ENCODE data around the gene TANGO6.
"Not testable (repeated sequence)": the region's sequence is repeated elsewhere in the genome, so short reads cannot be mapped to it uniquely, and the experiment has no call there.

TANGO6 gene

DNA sequence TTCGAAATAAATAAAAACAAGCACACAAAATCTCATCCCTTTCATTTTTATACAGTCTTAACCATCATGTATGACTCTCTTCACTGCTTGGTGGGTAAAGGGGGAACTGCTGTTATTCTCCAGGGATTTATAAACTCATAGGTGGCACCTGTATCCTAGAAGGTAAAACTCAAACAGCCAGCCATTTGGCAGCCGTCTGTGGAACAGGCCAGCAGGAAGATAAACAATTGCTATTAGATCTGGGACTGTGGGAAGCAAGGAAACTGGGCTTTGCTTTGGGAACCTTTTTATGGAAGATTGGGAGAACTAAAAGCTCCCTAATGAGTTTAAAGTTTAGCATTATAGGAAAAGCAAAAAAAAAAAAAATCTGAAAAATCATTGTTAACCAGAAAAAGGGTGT, 126.0 kb downstream of the TANGO6 start:
- DNase-seq (ENCODE audit: low read depth in 3 of 3) = no peak

DNA sequence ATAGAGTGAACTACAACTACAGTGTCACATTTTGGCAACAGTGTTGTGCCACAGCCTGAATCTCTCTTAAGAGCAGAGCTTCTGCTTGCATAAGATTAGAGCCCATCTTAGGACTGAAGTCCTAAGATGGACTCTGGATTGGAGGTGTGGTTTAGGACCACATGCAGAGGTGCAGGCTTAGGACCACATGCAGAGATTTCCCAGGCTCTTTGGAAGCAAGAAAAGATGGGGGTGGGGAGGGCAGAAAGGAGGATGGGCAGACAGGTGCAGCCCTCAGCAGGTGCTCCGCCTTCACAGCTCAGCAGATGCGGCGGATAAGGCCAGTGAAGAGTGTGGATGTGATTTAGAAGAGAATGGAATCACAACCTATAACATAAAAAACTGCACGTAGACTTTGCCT, 128.7 kb downstream of the TANGO6 start:
- DNase-seq (ENCODE audit: low read depth in 3 of 3) = no peak

DNA sequence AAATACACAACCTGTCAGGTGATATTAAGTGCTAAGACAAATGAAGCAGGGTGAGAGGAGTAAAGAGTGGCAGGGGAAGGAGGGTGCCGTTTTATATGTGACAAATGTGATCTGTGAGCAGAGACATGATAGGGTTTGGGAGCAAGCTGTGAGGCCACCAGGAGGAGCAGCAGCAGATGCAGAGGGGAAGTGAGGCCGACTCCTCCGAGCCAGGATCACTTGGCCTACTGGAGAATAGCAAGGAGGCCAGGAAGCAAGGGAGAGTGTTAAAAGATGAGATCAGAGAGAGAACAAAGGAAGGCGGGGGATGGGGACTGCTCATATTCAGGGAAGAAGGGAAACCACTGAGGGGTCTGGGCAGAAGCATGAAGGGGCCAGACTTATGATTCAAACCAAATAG, 129.4 kb downstream of the TANGO6 start:
- DNase-seq (ENCODE audit: low read depth in 3 of 3) = no peak

DNA sequence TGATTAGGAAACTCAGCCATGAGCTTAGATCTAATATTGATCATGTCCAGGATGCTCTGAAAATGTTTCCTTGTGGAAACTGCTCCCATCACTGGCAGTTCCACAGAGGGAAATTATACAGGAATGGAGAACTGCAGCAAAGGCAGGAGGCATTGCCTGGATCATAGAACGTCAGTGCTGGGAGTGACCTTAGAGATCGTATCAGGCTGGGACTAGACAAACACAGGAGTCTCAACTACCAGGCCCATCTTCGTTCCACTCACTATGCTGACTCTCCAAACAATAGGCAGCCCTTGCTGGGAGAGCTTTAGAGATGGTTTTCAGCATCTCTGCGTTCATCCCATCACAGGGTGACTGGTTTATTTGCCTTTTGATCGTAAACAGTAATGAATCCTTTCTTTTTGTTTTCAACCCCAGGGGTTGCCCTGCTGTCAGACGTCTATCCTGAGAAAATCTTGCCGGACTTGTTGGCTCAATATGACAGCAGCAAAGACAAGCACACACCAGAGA, 130.3 kb downstream of the TANGO6 start:
- no peak for DNase-seq (ENCODE audit: low read depth in 3 of 3)

DNA sequence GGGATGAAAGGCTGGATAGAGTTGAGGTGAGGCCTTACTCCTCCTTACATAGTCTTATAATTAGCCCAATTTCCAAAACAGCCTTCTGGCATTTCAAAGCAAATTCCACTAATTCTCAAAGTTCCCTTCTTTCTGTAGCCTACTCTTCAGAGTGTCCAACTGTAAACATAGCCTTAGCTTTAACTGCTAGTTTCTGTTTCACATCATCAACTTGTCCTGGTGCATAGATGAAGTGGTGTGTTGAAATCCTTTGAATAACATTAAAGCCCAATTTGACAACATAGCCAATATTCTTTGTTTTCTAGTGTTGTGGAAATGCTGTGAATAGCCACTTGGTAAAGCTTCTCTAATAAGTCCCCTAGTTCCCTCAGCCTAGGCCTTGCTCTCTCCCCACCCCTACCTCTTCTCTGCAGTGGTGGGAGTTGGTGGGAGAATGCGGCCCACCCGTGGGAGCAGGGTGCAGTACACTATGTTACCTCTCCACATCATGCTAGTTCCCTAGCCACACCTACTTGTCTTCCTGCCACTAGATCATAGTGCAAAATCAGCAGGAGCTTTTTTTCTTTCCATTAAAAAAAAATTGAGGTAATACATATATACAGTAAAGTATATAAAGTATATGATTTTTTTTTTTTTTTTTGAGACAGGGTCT, 135.1 kb downstream of the TANGO6 start:
- no peak for DNase-seq (ENCODE audit: low read depth in 3 of 3)

DNA sequence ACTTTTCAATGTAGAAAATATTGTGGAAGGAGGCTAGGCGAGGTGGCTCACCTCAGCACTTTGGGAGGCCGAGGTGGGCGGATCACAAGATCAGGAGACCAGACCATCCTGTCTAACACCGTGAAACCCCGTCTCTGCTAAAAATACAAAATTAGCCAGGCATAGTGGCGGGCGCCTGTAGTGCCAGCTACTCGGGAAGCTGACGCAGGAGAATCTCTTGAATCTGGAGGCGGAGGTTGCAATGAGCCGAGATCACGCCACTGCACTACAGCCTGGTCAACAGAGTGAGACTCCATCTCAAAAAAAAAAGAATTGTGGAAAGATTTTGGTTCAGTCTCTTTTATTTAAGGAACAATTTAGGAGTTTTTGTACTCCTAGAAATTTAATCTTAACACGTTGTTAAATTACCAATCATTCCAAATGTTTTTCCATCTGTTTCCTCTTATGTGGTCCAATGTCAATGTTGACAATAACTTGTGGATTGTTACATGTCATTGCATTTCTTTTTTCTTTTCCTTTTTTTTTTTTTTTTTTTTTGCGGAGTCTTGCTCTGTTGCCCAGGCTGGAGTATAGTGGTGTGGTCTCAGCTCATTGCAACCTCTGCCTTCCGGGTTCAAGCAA, 137.5 kb downstream of the TANGO6 start:
- DNase-seq (ENCODE audit: low read depth in 3 of 3) = no peak

DNA sequence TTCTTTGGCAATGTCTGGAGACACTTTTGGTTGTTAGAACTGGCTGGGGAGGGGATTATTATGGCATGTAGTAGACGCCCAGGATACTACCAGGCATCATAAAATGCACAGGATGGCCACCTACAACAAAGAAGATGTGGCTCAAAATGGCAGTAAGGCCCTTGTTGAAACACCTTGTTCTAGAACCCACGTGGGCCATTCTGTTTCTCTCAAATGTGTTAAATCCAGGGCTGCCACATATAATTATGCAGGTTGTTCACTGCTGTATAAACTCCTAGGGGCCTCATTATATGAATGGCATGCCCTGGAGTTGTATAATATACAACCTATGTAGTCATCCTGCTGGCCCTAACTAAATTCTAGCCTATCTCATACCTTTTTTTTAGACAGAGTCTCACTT, 138.6 kb downstream of the TANGO6 start:
- no peak for DNase-seq (ENCODE audit: low read depth in 3 of 3)

DNA sequence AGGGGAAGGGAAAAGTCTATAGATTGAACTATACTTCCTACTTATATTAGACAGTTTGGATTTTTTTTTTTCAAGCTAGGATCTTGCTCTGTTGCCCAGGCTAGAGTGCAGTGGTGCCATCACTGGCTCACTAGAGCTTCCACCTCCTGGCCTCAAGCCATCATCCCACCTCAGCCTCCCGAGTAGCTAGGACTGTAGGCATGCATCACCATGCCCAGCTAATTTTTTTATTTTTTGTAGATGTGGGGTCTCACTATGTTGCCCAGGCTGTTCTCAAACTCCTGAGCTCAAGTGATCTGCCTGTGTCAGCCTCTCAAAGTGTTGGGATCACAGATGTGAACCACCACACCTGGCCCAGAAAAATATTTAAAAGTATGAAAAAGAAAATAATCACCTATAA, 141.1 kb downstream of the TANGO6 start:
- DNase-seq (ENCODE audit: low read depth in 3 of 3) = no peak

DNA sequence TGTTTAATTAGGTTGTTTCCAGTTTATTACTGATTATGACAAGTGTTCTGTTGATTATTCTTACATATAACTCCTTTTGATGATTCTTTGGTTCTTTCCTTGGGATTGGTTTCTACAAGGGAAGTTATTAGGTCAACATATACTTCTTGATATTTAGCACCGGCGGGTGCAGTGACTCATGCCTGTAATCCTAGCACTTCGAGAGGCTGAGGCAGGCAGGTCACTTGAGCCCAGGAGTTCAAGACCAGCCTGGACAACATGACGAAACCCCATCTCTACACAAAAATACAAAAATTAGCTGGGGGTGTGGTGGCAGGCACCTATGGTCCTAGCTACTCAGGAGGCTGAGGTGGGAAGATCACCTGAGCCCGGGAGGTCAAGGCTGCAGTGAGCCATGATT, 141.9 kb downstream of the TANGO6 start:
- no peak for DNase-seq (ENCODE audit: low read depth in 3 of 3)

DNA sequence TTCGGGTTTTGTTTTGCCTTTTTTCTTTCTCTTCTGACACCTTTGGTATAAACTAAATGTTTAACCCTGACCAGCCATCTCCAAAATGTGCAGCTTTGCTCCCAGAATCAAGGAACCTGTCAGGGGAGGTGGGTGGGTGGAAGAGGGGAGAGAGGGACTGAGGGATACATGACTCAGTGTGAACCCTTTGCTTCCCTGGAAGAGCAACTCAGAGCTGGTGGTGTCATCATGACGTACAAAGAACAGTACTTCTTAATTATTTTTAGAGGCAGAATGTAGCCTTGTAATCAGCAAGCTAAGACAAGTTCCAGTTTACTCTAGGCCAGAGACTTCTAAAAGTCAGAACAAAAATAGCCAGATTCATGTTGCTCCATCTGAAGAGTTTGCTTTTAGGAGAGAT, 142.5 kb downstream of the TANGO6 start:
- no peak for DNase-seq (ENCODE audit: low read depth in 3 of 3)

DNA sequence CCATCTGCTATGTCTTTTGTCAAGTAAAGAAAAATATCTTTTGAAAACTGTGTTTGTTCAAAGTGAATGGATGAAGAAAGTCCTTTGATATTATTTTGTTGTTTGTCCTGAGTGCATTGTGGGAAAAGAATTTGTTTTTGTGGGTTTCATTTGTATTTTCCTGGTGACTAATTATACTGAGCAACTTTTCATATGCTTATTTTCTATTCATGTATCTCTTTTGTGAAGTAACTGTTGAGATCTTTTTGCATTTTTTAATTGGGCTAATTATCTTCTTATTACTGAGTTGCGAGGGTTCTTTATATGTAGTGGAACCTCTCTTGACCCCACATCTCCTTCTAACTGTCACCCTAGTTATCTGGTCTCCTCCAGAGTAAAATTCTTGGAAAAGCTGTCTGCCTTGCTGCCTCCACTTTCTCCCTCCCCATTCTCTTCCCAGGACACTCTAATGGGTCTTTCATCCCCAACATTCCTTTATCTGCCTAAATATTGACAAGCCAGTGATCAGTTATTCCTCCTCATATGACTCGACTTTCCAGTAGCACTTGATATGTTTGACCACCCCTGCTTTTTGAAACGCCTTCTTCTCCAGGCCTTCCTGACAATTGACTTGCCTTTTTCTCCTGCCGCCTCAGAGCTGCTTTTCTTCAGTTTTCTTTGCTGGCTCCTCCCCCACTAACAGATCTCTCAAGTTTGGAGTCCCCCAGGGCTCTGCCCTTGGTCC, 144.6 kb downstream of the TANGO6 start:
- no peak for DNase-seq (ENCODE audit: low read depth in 3 of 3)

DNA sequence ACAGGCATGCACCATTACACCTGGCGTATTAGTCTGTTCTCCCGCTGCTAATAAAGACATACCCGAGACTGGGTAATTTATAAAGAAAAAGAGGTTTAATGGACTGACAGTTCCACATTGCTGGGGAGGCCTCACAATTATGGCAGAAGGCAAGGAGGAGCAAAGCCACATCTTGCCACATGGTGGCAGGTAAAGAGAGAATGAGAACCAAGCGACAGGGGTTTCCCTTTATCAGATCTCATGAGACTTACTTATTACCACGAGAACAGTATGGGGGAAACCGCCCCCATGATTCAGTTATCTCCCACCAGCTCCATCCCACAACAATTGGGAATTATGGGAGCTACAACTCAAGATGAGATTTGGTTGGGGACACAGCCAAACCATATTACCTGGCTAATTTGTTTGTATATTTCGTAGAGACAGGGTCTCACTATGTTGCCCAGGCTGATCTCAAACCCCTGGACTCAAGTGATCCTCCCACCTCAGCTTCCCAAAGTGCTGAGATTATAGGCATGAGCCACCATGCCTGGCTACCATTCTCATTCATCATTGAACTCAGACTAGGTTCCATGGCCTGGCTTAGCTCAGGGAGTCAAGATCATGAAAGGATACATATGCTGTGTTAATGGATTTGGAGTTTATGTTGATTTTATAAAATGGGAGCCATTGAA, 147.0 kb downstream of the TANGO6 start:
- DNase-seq (ENCODE audit: low read depth in 3 of 3) = not testable (repeated sequence)

DNA sequence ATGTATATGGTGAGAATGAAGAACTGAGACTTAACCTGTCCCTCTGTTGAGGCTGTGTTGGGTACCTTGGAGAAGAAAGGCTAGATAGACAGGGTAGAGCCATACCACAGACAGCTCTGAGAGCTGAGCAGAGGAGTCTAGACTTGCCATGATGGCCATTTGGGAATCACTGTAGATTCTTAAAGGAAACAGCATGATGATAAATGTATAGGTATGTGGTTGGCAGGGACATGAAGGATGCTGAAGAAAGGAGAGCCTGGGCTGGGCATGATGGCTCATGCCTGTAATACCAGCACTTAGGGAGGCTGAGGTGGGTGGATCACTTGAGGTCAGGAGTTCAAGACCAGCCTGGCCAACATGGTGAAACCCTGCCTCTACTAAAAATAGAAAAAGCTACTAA, 147.7 kb downstream of the TANGO6 start:
- no peak for DNase-seq (ENCODE audit: low read depth in 3 of 3)

DNA sequence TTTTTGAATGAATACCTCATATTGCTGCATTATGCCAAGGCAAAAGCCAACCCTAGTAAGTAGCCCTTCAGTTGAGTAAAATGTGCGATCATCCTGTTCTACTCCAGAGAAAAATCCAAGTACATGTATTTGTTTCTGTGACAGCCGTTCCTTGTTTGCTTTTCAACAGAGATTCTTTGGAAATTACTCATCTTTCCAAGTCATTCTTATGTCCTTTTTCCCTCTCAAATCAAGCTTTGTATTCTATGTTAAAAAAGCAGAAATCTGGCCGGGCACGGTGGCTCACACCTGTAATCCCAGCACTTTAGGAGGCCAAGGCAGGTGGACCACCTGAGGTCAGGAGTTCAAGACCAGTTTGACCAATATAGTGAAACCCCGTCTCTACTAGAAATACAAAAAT, 149.2 kb downstream of the TANGO6 start:
- no peak for DNase-seq (ENCODE audit: low read depth in 3 of 3)

DNA sequence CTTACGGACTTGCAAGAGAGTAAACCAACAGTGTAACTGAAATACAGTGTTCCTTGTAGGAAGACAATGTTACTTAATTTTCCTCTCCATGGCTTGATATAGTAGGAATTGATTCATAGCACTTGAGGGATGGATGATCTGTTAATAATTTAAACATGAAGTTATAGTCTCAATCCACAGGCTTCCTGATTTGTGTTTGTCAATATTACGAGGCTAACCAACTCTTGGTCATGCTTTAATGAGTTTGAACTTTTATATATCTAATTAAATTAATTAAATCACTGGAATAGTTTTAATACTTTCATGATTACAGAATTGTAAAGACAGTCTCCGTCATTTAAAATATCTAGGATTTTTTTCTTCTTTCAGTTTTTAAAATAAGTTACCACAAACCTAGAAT, 150.1 kb downstream of the TANGO6 start:
- no peak for DNase-seq (ENCODE audit: low read depth in 3 of 3)

DNA sequence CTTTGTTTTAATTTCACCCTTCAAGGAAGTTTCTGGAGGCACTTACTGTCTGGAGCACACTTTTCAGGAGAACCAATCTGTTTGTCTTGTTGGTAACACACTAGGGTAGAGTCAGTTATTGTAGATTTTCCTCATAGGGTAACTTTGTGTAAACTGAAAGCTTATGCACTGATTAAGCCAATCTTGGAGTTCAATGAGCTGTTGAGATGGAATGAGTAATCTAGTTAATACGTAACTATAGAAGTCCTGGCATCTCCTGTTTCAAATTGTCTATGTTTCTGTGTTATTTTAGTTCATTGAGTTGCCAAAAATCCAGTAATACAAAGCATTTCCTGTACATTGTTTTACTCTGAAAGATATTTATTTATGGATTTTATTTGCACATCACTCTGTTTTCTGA, 150.6 kb downstream of the TANGO6 start:
- DNase-seq (ENCODE audit: low read depth in 3 of 3) = no peak

DNA sequence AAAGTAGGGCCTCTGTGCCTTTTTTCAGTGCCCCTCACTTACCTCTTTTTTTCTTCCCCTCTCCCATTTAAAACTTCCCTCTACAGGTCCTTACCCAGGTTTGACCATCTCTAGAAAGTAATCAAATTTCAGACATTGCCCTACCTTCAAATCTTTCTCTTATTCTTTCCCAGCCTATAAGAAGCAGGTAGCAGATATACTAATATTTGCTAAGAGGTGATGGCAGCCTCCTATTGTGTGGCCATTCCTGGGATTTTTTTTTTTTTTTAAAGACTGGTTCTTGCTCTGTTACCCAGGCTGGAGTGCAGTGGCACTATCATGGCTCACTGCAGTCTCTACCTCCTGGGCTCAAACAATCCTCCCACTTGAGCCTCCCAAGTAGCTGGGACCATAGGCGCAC, 151.0 kb downstream of the TANGO6 start:
- no peak for DNase-seq (ENCODE audit: low read depth in 3 of 3)

DNA sequence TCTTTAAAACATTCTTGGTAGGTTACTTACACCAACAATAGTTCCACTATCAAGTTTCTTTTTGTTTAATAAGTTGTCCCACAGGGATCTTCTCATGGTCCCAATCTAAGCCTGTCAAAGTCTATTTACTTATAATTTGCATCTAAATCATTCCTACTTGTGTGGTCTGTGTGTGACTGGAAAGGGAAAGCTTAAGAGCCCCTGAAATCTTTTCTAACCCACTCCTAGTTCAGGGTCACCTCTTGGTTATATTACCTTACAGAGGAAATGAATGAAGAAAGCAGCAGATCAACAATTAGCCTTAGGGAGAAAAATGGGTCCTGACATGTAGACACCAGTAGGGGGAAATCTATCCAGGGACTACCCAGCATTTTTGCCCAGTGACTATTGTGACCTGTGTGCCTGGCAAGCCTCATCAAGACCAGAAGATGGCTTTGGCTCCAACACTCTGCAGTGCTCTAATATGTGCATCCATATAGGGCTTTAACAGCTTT, 151.7 kb downstream of the TANGO6 start:
- DNase-seq (ENCODE audit: low read depth in 3 of 3) = no peak

DNA sequence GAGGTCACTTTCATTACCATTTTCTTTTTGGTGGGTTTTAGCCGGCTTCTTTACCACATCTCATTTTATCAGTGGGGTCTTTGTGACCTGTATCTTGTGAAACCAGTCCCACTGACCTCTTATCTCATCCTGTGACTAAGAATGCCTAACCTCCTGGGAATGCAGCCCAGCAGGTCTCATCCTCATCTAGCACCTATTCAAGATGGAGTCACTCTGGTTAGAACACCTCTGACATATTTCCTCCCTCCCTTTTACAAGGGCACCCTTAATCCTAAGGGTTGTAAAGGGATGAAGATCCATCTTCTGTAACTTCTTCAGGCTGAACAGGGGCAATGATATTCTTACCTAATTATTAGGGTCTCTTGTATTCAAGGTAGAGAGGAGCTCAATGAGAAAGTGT, 154.2 kb downstream of the TANGO6 start:
- DNase-seq (ENCODE audit: low read depth in 3 of 3) = no peak

DNA sequence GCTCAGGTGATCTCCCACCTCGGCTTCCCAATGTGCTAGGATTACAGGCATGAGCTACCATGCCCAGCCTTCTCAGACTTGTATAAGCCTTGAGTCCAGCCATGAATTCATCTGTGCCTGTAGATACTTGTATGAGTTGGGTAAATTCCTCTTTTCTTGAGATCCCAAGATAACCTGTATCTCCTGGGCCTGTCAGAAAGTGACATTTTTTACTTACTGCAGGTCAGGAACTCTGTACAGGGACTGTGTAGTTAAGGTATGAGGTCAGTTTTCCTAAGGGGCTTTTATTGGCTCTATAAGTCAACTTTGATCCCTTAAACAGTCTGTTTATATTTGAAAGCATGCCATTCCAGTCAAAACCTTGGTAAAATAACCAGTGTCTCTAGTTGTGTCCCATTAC, 155.8 kb downstream of the TANGO6 start:
- DNase-seq (ENCODE audit: low read depth in 3 of 3) = no peak

DNA sequence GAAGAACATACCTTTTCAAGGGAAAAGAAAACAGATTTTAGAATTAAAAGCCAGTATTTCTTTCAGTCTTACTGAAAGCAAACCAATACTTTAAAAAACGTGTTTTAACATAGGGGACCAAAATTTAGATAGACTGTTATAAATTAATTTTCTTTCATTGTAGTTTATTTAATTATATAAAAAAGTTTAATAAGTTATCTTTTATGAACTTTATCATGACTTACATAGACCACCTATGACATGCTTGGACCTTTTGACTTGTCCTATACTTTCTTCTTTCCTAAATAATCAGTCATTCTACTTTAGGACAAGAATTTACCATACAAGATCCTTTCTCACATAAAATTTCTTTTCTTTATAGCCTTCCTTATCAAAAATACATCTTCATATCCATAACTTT, 160.2 kb downstream of the TANGO6 start:
- DNase-seq (ENCODE audit: low read depth in 3 of 3) = no peak

DNA sequence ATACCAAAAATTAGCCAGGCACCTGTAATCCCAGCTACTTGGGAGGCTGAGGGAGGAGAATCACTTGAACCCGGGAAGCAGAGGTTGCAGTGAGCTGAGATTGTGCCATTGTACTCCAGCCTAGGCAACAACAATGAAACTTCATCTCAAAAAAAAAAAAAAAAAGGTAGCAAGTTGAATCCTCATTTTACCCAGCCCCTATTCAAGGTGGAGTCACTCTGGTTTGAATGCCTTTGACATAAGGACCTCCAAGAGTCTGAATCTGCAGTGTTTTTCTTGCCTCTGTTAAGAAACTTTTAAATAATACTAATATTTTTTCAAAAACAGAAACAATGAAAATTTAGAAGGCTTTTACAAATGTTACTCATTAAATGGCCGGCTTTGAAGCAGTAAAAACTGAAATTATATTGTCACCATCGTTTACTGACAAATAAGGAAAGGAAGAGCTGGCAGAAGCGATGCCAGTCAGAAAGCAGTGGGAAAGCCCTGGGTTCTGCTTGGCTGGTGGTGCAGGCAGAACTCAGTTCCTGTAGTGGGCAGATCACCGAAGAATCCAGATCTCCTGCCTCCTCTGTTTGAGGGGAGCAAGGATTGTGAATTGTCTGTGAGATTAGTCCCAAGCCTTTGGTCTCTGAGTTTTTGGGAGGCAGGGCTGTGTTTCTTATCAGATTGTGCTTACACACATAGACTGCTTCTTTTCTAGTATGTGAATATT, 162.5 kb downstream of the TANGO6 start:
- no peak for DNase-seq (ENCODE audit: low read depth in 3 of 3)
